COLO829 (cell line): Measurements from ENCODE around the gene DYNC1I1.

Source experiments
- DNase-seq: peaks from one replicate; pipeline ENCODE4 v3.0.0; 2012; ENCODE audit warnings: low spot score

Gene DYNC1I1

GRCh38 chr7:95772298-95772770 is at the start of gene DYNC1I1:
Gene DYNC1I1, plus strand, starts transcription at chr7:95772554. Its CDS starts 32,176 bp downstream, at chr7:95804730.
- peak; percentile 75 for DNase-seq

GRCh38 chr7:95723583-95724180 is 48.7 kb upstream of the DYNC1I1 start:
- peak; percentile 82 for DNase-seq

GRCh38 chr7:95725205-95725604 is 47.1 kb upstream of the DYNC1I1 start:
- DNase-seq: peak; percentile 32

- no peak for DNase-seq
Observed at GRCh38 chr7:95730493-95731280, 41.7 kb upstream of the DYNC1I1 start.

DNA sequence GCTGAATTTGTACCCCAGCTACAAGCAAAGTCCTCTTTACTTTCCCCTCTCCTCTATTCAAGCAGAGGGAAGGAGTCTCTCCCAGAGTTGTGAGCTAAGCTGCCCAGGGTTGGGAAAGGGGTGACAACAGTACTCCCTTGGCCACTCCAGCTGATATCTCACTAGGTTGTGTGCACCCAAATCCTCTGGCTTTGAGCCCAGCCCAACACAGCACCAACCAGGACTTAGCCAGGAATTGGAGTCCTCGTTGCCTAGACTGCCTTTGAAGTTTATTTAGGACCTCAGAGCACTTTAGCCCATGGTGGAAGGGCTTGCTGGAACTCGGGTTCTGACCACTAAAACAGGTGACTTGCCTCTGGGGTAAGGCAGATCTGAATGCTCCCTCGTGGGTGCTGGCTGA is 35.7 kb upstream of the DYNC1I1 start:
- no peak for DNase-seq

DNA sequence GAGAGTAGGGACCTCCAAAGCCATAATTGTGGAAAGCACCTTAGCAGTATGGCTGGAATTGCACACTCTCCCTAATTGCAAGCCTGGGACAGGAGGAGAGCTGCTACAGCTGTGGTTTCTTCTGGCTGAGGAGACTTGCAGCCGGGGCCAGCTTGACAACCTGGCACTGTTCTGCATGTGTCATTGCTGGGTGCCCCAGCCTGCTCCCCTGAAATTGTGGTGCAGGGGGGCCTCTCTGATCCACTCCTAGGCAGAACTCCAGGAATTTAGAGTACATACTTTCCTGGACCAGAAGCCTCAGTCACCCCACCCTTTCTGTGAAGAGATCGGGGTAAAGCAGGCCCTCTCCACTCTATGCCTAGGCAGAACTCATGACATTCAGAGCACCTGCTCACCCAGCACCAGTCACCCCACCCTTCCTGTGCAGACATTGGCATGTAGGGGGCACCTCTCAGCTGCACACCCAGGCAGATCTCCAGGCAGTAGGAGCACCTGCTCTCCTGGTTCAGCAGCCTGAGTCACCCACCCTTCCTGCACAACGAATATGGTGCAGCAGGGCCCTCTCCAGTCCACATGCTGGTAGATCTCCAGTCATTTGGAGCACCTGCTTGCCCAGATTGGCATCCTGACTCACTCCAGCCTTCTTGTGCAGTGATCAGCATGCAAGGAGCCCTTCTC is 34.4 kb upstream of the DYNC1I1 start:
- DNase-seq: no peak

DNA sequence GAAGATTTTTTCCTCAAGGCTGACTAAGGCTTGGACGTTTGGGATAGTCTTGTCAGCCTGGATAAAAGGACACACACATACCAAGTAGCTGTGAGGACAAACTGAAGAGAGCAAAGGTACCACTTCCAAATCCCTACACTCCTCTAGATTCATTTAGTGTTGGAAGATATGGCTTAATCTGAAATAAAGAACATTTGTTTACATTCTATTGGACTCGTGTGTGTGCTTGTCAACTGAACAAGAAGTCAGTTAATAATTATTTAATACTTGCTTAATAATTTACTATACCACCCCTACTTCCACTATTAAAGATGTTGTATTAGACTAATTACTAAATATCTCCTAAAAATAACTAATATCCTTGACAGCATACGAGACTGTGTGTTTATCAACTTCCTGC is 23.3 kb upstream of the DYNC1I1 start:
- no peak for DNase-seq

DNA sequence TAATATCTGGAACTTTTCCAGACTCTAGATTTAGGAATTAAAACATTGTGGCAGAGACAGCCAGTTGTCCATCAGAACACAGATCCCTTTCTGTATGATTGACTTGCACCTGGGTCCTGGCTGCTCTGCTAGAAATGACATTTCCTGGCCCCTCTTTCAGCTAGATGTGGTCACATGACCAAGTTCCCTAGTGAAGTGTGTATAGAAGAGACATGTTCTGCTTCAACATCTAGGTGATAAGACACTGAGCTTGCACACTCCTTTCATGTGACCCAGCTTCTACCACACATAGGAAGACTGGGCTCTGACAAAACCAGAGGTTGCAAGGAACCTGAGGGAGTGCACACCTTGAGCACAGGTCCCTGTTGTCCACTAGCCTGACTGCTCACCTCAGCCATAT is 22.8 kb upstream of the DYNC1I1 start:
- DNase-seq: no peak

GRCh38 chr7:95753440-95753839 is 18.9 kb upstream of the DYNC1I1 start:
- DNase-seq: no peak

- DNase-seq: no peak
Observed at GRCh38 chr7:95755277-95755934, 16.9 kb upstream of the DYNC1I1 start.

GRCh38 chr7:95758187-95758586 is 14.2 kb upstream of the DYNC1I1 start:
- peak; percentile 48 for DNase-seq

- no peak for DNase-seq
Observed at GRCh38 chr7:95766086-95766485, 6.3 kb upstream of the DYNC1I1 start.

DNA sequence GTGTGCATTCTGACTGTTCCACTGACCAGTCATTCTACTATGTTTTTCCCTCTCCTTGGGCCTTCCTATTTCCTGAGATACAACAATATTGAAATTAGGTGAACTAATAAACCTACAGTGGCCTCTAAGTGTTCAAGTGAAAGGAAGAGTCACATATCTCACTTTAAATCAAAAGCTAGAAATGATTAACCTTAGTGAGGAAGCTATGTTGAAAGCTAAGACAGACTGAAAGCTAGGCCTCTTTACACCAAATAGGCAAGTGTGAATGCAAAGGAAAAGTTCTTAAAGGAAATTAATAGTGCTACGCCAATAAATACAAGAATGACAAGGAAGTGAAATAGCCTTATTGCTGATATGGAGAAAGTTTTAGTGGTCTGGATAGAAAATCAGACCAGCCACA is 5.7 kb upstream of the DYNC1I1 start:
- DNase-seq: no peak

- no peak for DNase-seq
Observed at GRCh38 chr7:95772771-95773581, 622 bp downstream of the DYNC1I1 start.

DNA sequence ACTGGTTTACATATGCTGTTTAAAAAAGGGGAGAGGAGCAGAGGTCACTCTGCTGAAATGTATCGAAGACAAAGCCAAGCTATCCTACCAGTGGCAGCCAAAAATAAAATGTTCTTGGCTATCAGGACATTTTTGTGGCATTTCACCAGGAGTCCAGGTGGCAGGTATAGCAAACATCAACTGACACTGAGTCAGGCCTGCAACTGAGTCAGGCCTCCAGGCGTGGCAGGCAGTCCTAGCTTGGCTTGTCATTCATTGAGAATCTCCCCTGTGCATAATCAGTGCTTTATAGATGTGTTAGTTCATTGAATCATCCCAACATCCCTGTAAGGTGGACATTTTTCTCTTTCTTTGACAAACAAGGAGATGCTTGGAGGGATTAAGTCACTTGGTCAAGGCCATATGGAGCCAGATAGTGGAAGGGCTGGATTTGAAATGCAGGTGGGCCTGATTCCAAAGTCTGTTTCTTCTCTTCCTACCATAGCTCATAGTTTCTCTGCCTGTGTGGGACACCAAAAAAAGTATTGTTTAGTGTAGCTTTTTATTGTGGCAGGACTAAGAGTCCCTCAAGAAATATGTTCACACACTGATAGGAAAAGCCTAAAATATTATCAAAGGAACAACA is 4.3 kb downstream of the DYNC1I1 start:
- DNase-seq: no peak

DNA sequence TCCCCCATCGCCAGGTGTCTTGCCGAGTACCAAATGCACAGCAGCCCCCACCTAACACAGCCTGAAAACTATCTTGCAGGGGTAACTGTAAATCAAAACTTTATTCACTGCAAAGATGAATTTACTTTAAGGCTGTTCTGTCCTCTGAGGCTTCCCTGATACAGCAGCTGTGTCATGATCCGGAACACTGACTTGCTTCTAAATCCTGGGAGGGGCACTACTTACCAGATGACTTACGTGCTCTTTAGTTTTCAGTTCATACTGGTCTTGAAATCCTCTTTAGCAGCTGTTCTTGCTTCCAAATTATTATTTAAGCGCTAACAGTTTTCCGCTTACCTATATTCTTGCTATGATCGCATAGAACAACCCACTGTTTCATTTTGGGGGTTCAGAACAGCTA is 4.9 kb downstream of the DYNC1I1 start:
- no peak for DNase-seq

DNA sequence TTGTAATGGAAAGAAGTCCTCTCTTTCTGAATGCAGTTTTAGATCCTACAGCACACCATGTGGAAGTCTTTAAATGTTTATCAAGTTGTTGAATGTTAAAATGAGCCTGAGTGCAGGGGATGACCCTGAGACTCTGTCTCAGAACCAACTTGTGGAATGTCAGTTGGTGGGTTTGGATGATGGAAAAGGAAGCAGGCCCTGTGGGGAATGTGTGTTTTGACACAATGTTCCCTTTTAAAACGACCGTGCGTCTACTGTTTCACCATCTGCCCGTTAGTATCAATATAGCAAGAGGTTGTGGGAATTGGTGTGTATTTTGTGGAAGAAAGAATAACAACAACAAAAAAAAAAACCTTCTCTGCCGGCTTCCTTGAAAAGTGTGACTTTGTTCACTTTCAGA is 8.3 kb downstream of the DYNC1I1 start:
- DNase-seq: no peak

- no peak for DNase-seq
Observed at GRCh38 chr7:95781961-95782586, 9.7 kb downstream of the DYNC1I1 start.

GRCh38 chr7:95784796-95785195 is 12.4 kb downstream of the DYNC1I1 start:
- no peak for DNase-seq

GRCh38 chr7:95788258-95788657 is 15.9 kb downstream of the DYNC1I1 start:
- no peak for DNase-seq

GRCh38 chr7:95788884-95789283 is 16.5 kb downstream of the DYNC1I1 start:
- DNase-seq: no peak
